Loucy (cell line): ENCODE results near the gene RAB1A.
"Not testable (repeated sequence)": the region's sequence is repeated elsewhere in the genome, so short reads cannot be mapped to it uniquely, and the experiment has no call there.

Experiments used
- H2AFZ ChIP-seq: fragments of 200-600 bp; sonication (generic); 2 replicates; pipeline ENCODE4 v1.6.0; 2016; ENCODE audit warnings: antibody characterized with exemption, mild to moderate bottlenecking, low read length, moderate library complexity
- H3F3A ChIP-seq: fragments of 200-600 bp; 2 replicates; pipeline ENCODE4 v1.6.0; 2016; ENCODE audit warnings: antibody characterized with exemption, low read depth, mild to moderate bottlenecking
- H3K27me3 ChIP-seq: fragments of 200-600 bp; sonication (generic); 2 replicates; pipeline ENCODE4 v1.6.1; 2014; ENCODE audit warnings: low read length, mild to moderate bottlenecking; ENCODE audit not compliant: insufficient read depth, poor library complexity, severe bottlenecking
- H3K36me3 ChIP-seq: fragments of 200-600 bp; sonication (generic); 2 replicates; pipeline ENCODE4 v1.6.1; 2016; ENCODE audit warnings: low read length; ENCODE audit not compliant: insufficient read depth
- H3K4me1 ChIP-seq: fragments of 200-600 bp; sonication (generic); 2 replicates; pipeline ENCODE4 v1.5.1; 2014; ENCODE audit warnings: low read length, mild to moderate bottlenecking; ENCODE audit not compliant: insufficient read depth, poor library complexity, severe bottlenecking
- H3K4me2 ChIP-seq: fragments of 200-600 bp; sonication (generic); 2 replicates; pipeline ENCODE4 v1.6.0; 2014; ENCODE audit warnings: antibody characterized with exemption, low read length, low read depth, mild to moderate bottlenecking; ENCODE audit not compliant: poor library complexity, severe bottlenecking
- H3K4me3 ChIP-seq: fragments of 200-600 bp; sonication (generic); 2 replicates; pipeline ENCODE4 v1.5.1; 2014; ENCODE audit warnings: low read length, mild to moderate bottlenecking, mixed read lengths; ENCODE audit not compliant: poor library complexity, severe bottlenecking
- H3K79me2 ChIP-seq: fragments of 200-600 bp; sonication (generic); 2 replicates; pipeline ENCODE4 v1.6.1; 2014; ENCODE audit warnings: low read length; ENCODE audit not compliant: insufficient read depth
- H3K9ac ChIP-seq: fragments of 200-600 bp; sonication (generic); 2 replicates; pipeline ENCODE4 v1.6.0; 2014; ENCODE audit warnings: mild to moderate bottlenecking, low read depth, low read length, moderate library complexity; ENCODE audit not compliant: poor library complexity, severe bottlenecking
- H3K9me2 ChIP-seq: fragments of 200-600 bp; sonication (generic); replicated peaks from 2 replicates; pipeline ENCODE4 v1.6.1; 2016; ENCODE audit warnings: low read depth, low read length, mixed read lengths
- H3K9me3 ChIP-seq: fragments of 200-600 bp; sonication (generic); 2 replicates; pipeline ENCODE4 v1.6.1; 2014; ENCODE audit warnings: mild to moderate bottlenecking, antibody characterized with exemption, low read length, low read depth; ENCODE audit not compliant: insufficient read depth
- H4K20me1 ChIP-seq: fragments of 200-600 bp; sonication (generic); 2 replicates; pipeline ENCODE4 v1.6.0; 2014; ENCODE audit warnings: antibody characterized with exemption, low read length, mild to moderate bottlenecking; ENCODE audit not compliant: insufficient read depth, poor library complexity, severe bottlenecking
- EZH2phosphoT487 ChIP-seq: fragments of 200-600 bp; IDR thresholded peaks from 2 replicates; pipeline ENCODE4 v1.6.1; 2018; ENCODE audit warnings: antibody characterized with exemption, mild to moderate bottlenecking, moderate library complexity, borderline replicate concordance
- TF ChIP-seq, protein P1 (sequence below): fragments of 200-600 bp; sonication (generic); conservative IDR thresholded peaks from 2 replicates; pipeline ENCODE4 v1.5.1; 2014; ENCODE audit warnings: mild to moderate bottlenecking, antibody characterized with exemption, low read length

Gene RAB1A

DNA sequence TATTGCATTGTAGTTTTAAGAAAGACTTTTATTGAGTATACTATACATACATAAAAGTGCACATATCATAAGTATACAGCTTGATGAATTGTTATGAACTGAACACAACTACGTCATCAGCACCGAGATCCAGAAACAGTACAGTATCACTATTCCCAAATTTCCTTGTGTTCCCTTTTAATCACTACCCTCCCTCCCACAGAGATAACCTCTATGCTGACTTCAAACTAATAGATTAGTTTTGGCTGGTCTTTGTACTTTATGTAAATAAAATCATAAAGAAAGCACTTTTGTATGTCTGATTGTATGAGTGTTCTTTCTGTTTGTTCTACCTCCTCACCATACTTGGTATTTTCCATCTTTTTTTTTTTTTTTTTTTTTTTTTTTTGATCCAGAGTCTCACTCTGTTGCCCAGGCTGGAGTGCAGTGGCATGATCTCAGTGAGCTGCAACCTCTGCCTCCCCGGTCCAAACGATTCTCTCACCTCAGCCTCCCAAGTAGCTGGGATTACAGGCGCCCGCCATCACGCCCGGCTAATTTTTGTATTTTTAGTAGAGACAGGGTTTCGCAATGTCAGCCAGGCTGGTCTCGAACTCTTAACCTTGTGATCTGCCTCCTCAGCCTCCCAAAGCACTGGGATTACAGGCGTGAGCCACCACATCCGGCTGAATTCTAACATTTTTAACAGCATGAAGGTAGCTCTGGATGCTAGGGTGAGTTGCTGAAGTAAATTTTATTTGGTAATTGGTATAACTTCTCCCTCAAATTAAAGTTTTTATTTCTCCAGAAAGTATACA, 43.3 kb upstream of the RAB1A start:
- no peaks in the 10 kb centered on the region for H3K9me2 ChIP-seq
- H3K79me2 ChIP-seq = no peaks in the 10 kb centered on the region
- no peak overlapping the region for H3K4me2 ChIP-seq
- H3F3A ChIP-seq = no peaks in the 10 kb centered on the region
- H3K9ac ChIP-seq = no peak overlapping the region
- no peaks in the 10 kb centered on the region for H3K27me3 ChIP-seq
- no peaks in the 10 kb centered on the region for H4K20me1 ChIP-seq
- no peaks in the 10 kb centered on the region for H3K36me3 ChIP-seq
- TF ChIP-seq EZH2phosphoT487 = no peak
- TF ChIP-seq, protein P1, sequence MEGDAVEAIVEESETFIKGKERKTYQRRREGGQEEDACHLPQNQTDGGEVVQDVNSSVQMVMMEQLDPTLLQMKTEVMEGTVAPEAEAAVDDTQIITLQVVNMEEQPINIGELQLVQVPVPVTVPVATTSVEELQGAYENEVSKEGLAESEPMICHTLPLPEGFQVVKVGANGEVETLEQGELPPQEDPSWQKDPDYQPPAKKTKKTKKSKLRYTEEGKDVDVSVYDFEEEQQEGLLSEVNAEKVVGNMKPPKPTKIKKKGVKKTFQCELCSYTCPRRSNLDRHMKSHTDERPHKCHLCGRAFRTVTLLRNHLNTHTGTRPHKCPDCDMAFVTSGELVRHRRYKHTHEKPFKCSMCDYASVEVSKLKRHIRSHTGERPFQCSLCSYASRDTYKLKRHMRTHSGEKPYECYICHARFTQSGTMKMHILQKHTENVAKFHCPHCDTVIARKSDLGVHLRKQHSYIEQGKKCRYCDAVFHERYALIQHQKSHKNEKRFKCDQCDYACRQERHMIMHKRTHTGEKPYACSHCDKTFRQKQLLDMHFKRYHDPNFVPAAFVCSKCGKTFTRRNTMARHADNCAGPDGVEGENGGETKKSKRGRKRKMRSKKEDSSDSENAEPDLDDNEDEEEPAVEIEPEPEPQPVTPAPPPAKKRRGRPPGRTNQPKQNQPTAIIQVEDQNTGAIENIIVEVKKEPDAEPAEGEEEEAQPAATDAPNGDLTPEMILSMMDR = no peak
- no peaks in the 10 kb centered on the region for H3K4me1 ChIP-seq
- no peak overlapping the region for H2AFZ ChIP-seq
- H3K4me3 ChIP-seq = no peak overlapping the region
- no peaks in the 10 kb centered on the region for H3K9me3 ChIP-seq

DNA sequence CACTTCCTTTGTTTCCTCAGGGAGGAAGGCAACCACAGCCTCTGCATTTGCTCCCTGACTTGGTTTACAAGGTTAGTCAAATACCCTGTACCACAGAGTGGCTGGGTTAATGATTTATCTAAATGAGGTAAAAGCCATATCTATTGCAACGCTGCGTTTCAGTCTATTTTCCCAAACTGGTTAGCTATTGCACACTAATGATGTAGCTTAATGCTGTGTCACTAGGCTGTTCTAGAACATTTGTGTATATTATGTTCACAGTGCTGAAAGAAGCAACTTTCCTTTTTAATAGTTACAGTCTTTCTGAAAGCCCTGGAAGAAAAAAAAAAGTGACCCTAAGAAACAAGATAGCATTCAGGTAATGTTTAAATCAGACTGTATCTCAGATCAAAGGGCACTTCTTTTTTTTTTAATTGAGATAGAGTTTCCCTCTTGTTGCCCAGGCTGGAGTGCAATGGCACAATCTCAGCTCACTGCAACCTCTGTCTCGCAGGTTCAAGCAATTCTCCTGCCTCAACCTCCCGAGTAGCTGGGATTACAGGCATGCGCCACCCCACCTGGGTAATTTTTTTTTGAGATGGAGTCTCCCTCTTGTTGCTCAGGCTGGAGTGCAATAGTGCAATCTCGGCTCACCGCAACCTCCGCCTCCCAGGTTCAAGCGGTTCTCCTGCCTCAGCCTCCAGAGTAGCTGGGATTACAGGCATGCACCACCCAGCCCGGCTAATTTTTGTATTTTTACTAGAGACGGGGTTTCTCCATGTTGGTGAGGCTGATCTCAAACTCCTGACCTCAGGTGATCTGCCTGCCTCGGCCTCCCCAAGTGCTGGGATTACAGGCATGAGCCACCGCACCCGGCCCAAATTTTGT, 40.9 kb upstream of the RAB1A start:
- H3K36me3 ChIP-seq, H3K27me3 ChIP-seq, H3K4me3 ChIP-seq, H3K4me2 ChIP-seq, H3K79me2 ChIP-seq, H3K9me2 ChIP-seq, H3K4me1 ChIP-seq, H4K20me1 ChIP-seq, H3K9ac ChIP-seq, H3F3A ChIP-seq, H3K9me3 ChIP-seq, H2AFZ ChIP-seq: not testable (repeated sequence)

DNA sequence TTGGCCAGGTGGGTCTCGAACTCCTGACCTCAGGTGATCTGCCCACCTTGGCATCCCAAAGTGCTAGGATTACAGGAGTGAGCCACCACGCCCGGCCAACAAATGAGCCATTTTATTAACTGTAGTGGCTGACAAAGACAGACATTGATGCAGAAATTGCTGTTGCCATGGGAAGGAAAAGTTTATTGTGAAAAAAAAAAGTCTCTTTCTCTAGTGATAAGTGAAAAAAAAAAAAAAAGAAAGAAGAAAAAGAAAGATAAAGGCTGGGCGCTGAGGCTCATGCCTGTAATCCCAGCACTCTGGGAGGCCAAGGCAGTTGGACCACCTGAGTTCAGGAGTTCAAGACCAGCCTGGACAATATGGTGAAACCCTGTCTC, 39.8 kb upstream of the RAB1A start:
- no peaks in the 10 kb centered on the region for H3K27me3 ChIP-seq
- no peak overlapping the region for H3K4me3 ChIP-seq
- no peak overlapping the region for H2AFZ ChIP-seq
- H3K9me2 ChIP-seq = no peaks in the 10 kb centered on the region
- H3F3A ChIP-seq = no peaks in the 10 kb centered on the region
- H3K9ac ChIP-seq = no peak overlapping the region
- H3K4me2 ChIP-seq = no peak overlapping the region
- H3K79me2 ChIP-seq = no peaks in the 10 kb centered on the region
- TF ChIP-seq, protein P1 = no peak
- TF ChIP-seq EZH2phosphoT487 = no peak
- H3K4me1 ChIP-seq = no peaks in the 10 kb centered on the region
- no peaks in the 10 kb centered on the region for H4K20me1 ChIP-seq
- no peaks in the 10 kb centered on the region for H3K9me3 ChIP-seq
- no peaks in the 10 kb centered on the region for H3K36me3 ChIP-seq
